Activated CD4-positive, alpha-beta T cell treated with anti-CD3 and anti-CD28 coated beads for 1 hour (primary cell): ENCODE results near the gene MSANTD7.
"Not testable (repeated sequence)": the region's sequence is repeated elsewhere in the genome, so short reads cannot be mapped to it uniquely, and the experiment has no call there.

Source experiments
- DNase-seq: peaks from one replicate; pipeline ENCODE4 v3.0.0-alpha.2; 2020

Gene MSANTD7, protein sequence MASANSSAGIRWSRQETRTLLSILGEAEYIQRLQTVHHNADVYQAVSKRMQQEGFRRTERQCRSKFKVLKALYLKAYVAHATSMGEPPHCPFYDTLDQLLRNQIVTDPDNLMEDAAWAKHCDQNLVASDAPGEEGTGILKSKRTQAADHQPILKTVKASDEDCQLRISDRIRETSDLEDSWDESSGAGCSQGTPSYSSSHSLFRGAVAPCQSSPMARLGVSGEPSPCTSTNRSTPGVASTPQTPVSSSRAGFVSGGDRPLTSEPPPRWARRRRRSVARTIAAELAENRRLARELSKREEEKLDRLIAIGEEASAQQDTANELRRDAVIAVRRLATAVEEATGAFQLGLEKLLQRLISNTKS

DNA sequence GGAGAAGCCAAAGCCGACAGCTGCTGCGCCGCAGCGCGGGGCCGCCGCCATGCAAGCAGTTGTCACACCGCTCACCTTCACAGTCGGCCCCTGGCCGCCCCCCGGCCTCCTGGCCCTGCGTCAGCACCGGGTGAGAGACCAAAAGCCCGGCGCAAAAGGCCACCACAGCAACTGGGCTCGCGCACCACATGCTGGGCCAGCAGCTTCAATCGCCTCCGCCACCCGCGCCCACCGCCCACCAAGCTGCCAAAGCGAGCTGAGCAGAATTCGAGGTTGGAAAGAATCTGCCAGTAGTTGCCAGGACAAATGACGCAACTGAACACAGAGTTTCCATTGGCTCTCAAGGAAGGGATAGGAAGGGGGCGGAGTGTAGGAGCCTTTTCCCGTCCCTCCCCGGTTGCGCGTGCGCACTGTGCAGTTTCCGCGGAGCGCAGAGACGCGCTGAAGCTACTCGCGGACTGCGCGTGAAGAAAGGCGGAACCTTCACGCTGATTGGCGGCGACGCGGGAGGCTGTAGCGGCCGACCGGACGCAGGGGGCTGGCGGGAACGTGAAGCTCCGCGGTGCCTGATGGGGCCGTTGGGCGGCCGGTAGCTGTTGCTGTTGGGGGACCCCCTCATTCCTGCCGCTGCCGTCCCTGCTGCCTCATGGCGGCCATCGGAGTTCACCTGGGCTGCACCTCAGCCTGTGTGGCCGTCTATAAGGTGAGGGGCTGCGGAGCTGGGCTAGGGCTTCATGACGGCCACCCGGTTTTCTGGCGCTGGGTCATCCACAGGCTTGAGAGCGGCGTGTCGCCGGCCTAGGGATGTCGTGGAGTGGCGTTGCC is at the start of gene MSANTD7, which contains the start of the genes CDNF and HSPA14:
TSS of gene MSANTD7 (plus strand) at position 550 of the 825 bp plus-strand sequence. CDS start 3,979 bp downstream, outside the sequence.
TSS of gene CDNF (minus strand) at position 281 of the 825 bp plus-strand sequence. CDS start at position 190, 91 bp downstream.
TSS of gene HSPA14 (plus strand) at position 550 of the 825 bp plus-strand sequence. CDS start at position 647, 97 bp downstream.
- peak; percentile 99 for DNase-seq

DNA sequence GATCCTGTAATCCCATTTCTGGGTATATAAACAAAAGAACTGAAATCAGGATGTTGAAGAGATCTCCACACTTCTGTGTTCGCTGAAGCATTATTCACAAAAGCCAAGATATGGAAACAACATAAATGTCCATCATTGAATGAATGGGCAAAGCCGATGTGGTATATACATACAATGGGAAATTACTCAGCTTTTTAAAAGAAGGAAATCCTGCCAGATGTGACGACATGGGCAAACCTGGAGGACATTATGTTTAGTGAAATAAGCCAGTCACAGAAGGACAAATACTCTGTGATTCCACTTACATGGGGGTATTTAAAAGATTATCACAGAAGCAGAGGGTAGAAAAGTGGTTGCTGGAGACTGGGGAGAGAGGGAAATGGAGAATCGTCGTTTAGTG is 39.5 kb upstream of the MSANTD7 start:
- no peak for DNase-seq

DNA sequence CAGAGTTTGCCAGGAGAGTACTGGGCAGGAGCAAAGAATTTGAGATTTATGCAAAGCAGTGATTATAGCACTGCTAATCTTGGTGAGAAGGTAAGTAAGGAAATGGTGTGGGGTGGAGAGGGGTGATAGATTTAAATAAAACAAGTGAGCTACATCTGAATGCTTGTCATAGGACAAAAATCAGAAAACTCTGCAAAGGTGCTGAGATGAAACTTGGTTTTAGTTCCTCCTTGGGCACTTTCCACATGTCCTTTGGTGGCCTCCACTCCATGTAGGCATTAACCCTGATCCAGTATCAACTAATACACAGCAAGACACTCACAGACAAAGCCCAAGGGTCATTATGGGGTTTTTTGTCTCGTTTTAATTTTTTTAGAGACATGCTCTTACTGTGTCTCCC is 37.7 kb upstream of the MSANTD7 start:
- DNase-seq: no peak

DNA sequence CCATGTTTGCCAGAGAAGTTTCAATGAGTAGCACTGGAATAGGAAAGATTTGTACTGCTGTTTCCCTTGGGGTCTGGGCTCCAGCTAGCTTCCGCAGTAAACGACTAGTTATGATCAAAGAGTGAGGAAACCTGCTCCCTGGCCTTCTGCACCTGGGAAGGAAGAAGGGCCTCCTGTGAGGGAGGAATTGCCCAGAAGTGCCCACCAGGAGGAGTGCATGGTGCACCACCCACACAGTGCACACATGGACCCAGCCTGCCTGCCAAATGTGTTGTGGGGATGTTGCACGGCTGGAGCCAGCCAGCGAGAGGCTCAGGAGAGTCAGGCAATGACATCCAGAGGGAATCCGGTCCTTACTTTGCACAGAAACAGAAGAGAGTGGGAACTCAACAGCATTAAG is 36.4 kb upstream of the MSANTD7 start:
- DNase-seq: no peak

DNA sequence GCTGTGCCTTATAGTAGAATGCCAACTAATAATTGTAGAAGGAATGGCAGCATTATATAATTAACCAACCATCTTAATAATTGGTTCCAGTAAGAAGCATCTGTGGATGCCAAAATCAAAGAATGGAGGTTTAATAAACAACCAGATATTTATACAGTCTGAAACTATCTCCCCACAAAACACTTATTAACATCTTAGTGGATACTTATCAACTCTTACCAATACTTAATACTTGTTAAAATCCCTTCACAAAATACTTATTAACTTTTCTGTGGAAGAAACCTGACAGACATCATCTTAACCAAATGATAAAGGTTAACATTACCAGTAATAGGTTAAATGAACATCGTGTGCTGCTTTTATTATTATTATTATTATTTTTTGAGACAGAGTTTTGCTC is 34.3 kb upstream of the MSANTD7 start:
- DNase-seq: no peak

DNA sequence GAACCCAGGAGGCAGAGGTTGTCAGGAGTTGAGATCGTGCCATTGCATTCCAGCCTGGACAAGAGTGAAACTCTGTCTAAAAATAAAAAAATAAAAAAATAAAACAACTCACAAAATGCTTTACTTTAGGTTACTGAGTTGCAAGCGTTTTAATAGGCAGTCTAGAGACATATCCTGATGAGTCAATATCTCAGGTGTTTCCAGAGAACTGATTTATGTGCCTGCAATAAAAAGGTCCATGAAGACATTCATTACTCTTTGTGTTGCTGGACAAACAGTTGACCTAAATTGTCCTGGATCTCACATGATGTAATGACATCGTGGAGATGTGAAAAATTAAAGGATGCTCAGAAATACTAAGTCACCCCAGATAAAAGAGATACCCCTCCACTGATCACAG is 31.8 kb upstream of the MSANTD7 start:
- no peak for DNase-seq

DNA sequence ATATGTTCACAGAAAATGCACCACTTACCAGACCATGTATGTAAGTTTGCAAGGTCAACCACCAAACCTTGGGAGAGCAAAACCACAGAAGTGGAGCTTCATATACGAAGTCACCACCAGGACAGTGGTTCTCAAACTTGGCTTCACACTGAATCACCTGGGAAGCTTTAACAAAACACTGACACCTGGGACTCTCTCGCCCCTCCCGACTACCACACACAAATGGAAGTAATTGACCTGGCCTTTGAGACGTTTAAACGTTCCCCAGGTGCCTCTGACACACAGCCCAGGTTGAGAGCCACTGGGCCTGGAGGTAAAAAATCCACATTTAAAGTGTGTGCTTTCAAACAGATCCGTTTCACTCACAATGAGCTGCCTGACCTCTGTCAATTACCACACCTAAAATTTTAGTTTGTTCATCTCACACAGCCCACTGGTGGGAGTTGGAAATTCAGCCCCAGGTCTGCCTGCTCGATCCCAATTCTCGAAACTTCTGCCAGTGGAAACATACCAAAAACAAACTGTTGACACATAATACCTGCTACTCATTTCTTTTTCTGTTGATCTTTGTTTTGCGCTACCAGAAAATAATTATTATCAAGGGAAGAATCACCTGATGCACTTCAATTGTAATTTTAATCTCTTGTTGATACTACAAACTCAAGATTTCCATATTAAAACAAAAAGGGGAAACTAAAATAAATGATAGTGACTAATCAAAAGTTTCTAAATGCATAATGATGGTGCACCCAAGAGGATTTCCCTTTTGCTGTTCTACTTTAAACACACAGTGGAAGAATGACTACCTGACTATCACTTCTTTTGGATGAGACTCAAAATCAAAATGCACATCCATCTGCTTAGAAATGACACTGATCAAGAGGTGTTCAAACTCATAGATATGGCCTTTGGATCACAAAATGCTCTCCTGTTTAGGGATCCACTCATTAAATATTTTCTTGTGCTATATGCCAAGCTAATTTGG is 26.8 kb upstream of the MSANTD7 start:
- no peak for DNase-seq

DNA sequence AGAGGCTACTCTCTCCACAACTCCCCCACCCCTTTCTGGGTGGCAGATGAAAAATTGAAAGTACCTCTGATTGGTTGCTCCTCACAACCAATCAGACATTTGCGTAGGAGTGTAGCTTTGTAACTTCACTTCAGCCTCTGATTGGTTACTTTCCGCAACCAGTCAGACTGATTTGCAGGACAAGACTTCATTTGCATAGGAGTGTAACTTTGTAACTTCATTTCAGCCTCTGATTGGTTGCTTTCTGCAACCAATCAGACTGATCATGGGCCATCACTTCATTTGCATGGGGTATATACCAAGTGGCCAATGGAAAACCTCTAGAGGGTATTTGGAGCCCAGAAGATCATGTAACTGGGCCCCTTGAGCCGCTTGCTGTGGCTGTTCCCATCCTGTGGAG is 25.8 kb upstream of the MSANTD7 start:
- no peak for DNase-seq

DNA sequence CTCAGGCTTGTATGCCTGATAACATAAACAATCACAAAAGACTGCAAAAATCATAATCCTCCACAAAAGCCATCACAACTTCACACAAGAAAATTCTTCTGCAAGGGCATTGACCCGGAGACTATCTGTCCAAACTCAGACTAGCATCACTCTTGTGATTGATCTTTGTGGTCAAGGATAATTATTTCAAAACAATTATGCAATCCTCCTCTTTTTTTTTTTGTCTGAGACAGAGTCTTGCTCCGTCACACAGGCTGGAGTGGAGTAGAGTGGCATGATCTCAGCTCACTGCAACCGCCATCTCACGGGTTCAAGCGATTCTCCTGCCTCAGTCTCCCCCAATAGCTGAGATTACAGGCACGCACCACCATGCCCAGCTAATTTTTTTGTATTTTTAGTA is 22.4 kb upstream of the MSANTD7 start:
- DNase-seq: no peak

DNA sequence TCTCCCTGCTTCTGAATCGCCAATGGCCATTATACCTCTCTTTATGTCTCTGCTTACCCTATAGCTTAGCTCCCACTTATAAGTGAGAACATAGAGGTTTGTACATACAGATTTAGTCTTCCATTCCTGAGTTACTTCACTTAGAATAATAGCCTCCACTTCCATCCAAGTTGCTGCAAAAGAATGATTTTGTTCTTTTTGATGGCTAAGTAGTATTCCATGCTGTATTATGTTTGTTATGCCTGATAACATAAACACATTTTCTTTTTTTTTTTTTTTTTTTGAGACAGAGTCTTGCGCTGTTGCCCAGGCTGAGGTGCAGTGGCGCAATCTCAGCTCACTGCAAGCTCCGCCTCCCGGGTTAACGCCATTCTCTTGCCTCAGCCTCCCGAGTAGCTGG is 21.4 kb upstream of the MSANTD7 start:
- DNase-seq: not testable (repeated sequence)

DNA sequence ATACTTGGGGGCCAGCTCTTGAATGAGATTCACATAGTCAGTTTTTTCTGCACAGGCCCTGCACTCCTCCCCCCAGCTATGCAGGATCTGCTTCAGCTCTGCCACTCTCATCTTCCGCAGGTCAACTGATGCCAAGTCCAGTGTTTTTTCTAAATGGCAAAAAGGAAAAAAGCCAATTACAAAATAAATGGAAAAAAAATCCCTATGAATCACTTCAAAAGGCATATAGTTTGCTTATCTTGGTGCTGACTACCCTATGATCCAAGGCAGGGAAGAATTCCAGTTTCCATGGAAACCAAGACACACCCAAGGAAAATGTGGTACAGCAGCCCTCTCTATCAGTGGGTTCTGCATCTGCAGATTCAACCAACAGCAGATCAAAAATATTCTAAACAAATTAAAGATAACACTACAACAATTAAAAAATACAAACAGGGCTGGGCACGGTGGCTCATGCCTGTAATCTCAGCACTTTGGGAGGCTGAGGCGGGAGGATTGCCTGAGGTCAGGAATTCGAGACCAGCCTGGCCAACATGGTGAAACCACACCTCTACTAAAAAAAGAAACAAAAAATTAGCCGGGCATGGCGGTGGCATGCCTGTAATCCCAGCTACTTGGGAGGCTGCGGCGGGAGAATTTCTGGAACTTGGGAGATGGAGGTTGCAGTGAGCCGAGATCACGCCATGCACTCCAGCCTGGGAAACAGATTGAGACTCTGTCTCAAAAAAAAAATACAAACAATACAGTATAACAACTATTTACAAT is 17.9 kb upstream of the MSANTD7 start:
- DNase-seq: no peak

DNA sequence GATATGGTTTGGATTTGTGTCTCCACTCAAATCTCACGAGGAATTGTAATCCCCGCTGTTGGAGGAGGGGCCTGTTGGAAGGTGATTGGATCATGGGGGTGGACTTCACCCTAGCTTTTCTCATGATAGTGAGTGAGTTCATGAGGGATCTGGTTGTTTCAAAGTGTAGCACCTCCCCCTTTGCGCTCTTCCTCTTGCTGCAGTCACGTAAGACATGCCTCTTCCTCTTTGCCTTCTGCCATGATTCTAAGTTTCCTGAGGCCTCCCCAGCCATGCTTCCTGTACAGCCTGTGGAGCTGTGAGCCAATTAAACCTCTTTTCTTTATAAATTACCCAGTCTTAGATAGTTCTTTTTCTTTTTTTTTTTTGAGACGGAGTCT is 17.3 kb upstream of the MSANTD7 start:
- no peak for DNase-seq

DNA sequence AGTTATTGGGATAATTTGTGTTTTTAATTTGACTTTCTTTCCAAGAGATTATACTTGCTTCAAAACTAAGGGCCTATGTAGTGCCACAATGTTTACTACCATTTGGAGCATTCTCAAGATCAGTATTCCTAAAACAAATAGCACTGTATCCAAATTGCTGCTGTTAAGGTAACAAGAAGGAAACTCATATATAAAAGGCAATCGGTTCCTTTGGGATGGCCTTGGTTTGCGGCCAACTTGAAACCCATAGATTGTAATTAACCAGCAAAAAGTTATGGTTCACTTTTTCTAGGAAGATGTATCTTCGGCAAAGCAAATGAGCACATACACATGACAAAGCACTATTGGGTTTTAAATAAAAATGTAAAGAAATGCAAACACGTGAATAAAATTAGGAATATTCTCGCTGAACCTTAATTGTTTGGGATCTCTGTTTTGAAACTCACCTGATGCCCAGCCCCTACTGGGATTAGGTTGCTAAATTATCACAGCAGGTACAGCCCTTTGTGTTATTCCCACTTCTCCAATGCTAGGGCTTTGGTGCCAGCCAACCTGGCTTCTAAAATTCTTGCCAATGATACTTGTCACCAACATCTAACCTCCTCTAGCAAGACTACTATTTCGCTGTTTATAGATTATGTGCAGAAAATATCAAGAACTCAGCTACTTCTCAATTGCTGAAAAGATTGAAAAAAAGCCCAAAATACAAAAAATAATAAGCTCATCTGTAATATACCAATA is 16.3 kb upstream of the MSANTD7 start:
- no peak for DNase-seq

DNA sequence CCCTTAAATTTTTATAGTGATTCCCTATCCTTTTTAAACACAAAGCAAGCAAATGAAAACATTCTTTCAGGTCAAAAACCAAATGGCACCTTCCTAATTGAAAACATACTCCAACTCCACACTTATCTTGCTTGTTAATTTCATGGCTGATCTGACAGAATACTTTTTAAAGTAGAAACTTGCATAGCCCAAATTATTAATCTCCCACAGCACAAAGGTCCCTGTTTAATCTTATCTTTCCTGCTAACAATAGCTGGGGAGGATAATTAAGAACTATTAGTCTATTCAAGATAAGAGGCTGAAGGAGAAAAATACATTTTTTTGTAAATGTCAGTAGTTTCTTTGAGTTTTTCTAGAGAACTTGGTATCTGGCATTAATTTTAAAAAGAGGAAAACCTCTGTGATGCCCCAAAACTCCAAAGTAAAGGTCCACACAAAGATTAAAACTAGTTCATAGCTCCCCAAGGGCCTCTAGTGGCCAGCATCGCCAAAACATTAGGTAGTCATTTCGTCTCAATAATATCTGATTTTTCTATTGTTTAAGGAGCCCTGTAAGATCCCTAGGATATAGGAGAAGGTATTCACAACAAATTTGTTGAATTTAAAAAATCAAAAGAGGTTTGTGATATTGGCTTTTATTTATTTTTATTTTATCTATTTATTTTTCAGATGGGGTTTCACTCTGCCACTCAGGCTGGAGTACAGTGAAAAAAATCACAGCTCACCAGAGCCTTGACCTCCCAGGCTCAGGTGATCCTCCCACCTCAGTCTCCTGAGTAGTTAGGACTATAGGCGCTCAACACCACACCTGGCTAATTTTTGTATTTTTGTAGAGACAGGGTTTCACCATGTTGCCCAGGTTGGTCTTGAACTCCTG is 15.0 kb upstream of the MSANTD7 start:
- DNase-seq: no peak

DNA sequence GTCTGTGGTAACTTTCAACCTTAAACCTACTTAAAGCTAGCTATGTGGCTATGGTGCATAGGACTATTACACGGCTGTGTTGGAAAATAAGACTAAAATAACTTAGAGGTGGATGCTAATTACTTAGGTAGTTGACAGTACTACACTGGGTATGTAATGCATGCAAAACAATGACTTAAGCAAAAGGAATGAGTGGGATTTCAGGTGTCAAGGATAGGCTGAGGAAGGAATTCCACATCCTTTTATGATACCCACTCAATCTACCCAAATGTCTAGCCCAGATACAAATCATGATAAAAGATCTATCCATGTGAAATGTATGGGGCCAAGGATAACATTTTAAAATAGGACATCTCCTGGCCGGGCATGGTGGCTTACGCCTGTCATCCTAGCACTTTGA is 14.1 kb upstream of the MSANTD7 start:
- DNase-seq: no peak

DNA sequence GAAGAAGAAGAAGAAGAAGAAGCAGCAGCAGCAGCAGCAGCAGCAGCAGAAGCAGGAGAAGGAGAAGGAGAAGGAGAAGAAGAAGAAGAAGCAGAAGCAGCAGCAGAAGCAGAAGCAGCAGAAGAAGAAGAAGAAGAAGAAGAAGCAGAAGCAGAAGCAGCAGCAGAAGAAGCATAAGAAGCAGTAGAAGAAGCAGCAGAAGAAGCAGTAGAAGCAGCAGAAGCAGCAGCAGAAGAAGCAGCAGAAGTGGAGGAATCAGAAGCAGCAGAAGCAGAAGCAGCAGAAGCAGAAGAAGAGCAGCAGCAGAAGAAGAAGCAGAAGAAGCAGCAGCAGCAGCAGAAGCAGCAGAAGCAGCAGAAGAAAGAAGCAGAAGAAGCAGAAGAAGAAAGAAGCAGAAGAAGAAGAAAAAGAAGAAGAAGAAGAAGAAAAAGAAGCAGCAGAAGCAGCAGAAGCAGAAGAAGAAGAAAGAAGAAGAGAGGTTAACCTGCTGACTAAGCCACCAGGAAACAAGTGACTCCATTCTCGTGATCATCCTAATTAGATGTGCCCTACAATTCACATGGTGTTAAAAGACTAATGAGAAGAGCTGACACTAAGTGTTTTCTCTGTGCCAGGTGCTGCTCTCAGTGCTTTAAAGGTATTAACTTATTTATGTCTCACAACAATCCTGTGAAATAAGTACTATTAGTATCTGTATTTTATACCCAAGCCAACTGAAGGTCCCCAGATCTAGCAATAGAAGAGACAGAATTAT is 11.9 kb upstream of the MSANTD7 start:
- DNase-seq: no peak

DNA sequence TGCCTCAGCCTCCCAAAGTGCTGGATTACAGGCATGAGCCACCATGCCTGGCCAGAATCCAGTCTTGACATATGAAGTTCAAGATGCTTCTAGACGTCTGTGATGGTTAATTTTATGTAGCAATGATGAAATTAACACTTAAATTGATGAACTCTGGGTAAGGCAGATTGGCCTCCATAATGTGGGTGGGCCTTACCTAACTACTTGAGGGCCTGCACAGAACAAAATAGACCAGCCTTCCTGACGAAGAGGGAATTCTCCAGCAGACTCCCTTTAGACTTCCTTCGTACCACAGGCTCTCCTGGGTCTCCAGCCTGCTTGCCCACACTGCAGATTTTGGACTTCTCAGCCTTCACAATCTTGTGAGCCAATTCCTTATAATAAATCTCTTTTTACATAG is 5.0 kb upstream of the MSANTD7 start:
- DNase-seq: no peak

DNA sequence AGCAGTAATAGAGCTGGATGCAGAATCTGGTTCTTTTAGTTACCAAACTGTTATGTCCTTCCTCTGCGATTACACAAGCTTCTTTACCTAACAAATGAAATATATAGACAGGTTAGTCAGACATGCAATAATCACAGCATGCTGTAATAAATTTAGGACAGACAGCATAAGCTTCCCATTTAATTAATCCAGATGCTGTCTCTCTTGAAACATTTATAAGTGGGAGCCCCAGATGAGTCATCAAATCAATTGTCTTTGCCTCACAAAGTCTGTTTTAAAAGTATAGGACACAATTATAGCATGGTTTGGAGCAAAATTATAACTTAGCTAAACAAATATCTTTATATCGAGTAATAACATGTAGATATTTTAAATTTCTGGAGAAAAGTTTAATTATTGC is 1.9 kb upstream of the MSANTD7 start:
- no peak for DNase-seq

DNA sequence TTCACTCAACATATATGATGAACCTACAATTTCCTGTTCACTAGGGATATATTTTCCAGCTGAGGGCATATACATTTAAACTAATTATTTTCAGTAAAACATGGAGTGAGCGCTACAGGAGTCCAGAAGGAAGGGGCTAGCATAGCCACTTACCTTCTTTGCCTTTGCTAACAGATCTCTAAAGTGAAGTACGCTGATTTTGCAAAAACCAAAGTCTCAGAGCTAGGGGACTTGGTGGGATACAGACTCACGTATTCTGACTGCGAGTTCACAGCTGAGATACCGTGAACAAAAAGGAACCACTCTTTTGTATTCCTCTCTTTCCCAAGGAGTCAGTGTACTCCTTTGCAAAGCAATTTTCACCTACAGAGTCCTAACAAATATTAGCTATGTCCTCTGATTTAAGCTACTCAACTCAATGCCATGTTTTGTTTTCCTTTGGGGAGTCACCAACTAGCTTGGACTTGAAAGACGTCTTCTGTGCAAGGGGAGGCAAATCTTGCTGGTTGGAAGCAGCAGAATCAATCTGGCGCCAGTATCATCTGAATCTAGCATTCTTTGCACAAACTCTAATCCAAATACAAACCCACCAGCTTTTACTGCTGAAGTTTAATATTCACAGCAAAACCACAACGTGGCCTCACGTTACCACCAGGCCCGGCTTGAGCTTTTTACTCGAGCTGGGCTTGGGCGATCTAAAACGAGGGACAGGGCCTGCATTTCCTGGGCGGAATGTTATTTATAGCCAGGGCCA is 926 bp upstream of the MSANTD7 start:
- DNase-seq: no peak
